GM12878 (cell line): ENCODE results near the gene TMEM272. TPM values are rescaled to one million over a fixed set of nuclear protein-coding genes. Genes with fewer than 3 reads are reported as not detected.

Experiments
- ATAC-seq: fragments of 200-7000 bp; cut with Tn5 transposase; 3 replicates; pipeline ENCODE4 v1.9.1; 2020; ENCODE audit warnings: mild to moderate bottlenecking, moderate library complexity
- BruUV-seq: library from RNA; stranded (reverse); fragments of 400-500 nt; replicated peaks from 2 replicates; lab custom pipeline; 2021; lab: Mats Ljungman, UMichigan
- CTCF ChIA-PET: fragments of 300-600 bp; sonication (Branson Sonifier 250); formaldehyde crosslinking; extraction: SDS; loops from one replicate; lab custom pipeline; 2021; ENCODE audit warnings: inconsistent platforms; lab: Yijun Ruan, JAX
- POLR2A ChIA-PET: fragments of 350-600 bp; formaldehyde crosslinking; extraction: SDS; loops from one replicate; lab custom pipeline; 2021; ENCODE audit warnings: inconsistent platforms; lab: Charles Lee
- RAD21 ChIA-PET: fragments of 300-600 bp; sonication (Branson Sonifier 250); formaldehyde crosslinking; loops from one replicate; lab custom pipeline; 2023; ENCODE audit warnings: antibody characterized with exemption; ENCODE audit not compliant: unreplicated experiment; lab: Charles Lee
- SMC1A ChIA-PET: fragments of 300-600 bp; sonication (Branson Sonifier 250); formaldehyde crosslinking; loops from one replicate; lab custom pipeline; 2023; ENCODE audit not compliant: unreplicated experiment, uncharacterized antibody; lab: Charles Lee
- DNase-seq: peaks from one replicate; pipeline ENCODE4 v3.0.0-alpha.2; 2011; ENCODE audit warnings: low read depth, low spot score
- FAIRE-seq: peaks from 3 replicates; lab custom pipeline; 2011; peaks lifted over from hg19 to GRCh38; lab: Jason Lieb, UNC
- H2AFZ ChIP-seq: 2 replicates; pipeline ENCODE4 v1.6.0; 2011; ENCODE audit warnings: low read depth, low read length, control low read depth; ENCODE audit not compliant: control insufficient read depth
- H3K27ac ChIP-seq: 2 replicates; pipeline ENCODE4 v1.5.1; 2011; ENCODE audit warnings: control low read depth; ENCODE audit not compliant: control insufficient read depth, insufficient read depth
- H3K27me3 ChIP-seq, 2 experiments: replicated peaks in 1 of 2; 2 replicates each; pipeline versions ENCODE4 v1.6.0 to v1.6.1; 2011; ENCODE audit warnings: low read length in 1 of 2; ENCODE audit not compliant: control insufficient read depth in 2 of 2, insufficient read depth in 2 of 2
- H3K36me3 ChIP-seq, 2 experiments: 2 replicates each; pipeline ENCODE4 v1.5.1; 2011; ENCODE audit warnings: low read length in 1 of 2; ENCODE audit not compliant: control insufficient read depth in 2 of 2, insufficient read depth in 2 of 2
- H3K4me1 ChIP-seq: 2 replicates; pipeline ENCODE4 v1.6.1; 2011; ENCODE audit warnings: mild to moderate bottlenecking, low read length, moderate library complexity, mixed read lengths; ENCODE audit not compliant: control insufficient read depth, insufficient read depth
- H3K4me2 ChIP-seq: 2 replicates; pipeline ENCODE4 v1.6.0; 2011; ENCODE audit warnings: control low read depth; ENCODE audit not compliant: control insufficient read depth, insufficient read depth
- H3K4me3 ChIP-seq: fragments of 200-600 bp; sonication (generic); 2 replicates; pipeline ENCODE4 v1.5.1; 2016
- H3K79me2 ChIP-seq: 2 replicates; pipeline ENCODE4 v1.6.0; 2011; ENCODE audit warnings: low read length; ENCODE audit not compliant: control insufficient read depth, insufficient read depth
- H3K9ac ChIP-seq: 2 replicates; pipeline ENCODE4 v1.8.0; 2011; ENCODE audit warnings: low read length, control low read depth, mixed read lengths; ENCODE audit not compliant: control insufficient read depth, insufficient read depth
- H3K9me3 ChIP-seq: replicated peaks from 3 replicates; pipeline ENCODE4 v1.5.1; 2011; ENCODE audit warnings: mild to moderate bottlenecking, low read length; ENCODE audit not compliant: control insufficient read depth, insufficient read depth
- H4K20me1 ChIP-seq: 2 replicates; pipeline ENCODE4 v1.6.0; 2011; ENCODE audit not compliant: control insufficient read depth, insufficient read depth
- CHD1 ChIP-seq: IDR thresholded peaks from 2 replicates; pipeline ENCODE4 v1.6.1; 2012; ENCODE audit warnings: low read depth, low read length, improper control_type of control experiment
- CHD2 ChIP-seq: IDR thresholded peaks from 2 replicates; pipeline ENCODE4 v1.6.1; 2011; ENCODE audit warnings: low read depth, low read length, improper control_type of control experiment, borderline replicate concordance
- EP300 ChIP-seq, 2 experiments: fragments of 150-350 bp in 1 of 2; IDR thresholded peaks; 2 replicates each; pipeline ENCODE4 v1.6.1; 2011 to 2012; ENCODE audit warnings: low read depth in 2 of 2, low read length in 2 of 2, borderline replicate concordance in 1 of 2, improper control_type of control experiment in 1 of 2, inconsistent platforms in 1 of 2; ENCODE audit not compliant: control insufficient read depth in 1 of 2
- ETV6 ChIP-seq, 2 experiments: fragments of 450-650 bp in 1 of 2; IDR thresholded peaks in 1 of 2; conservative IDR thresholded peaks in 1 of 2; 2 replicates each; pipeline ENCODE4 v1.6.1; 2014; ENCODE audit warnings: antibody characterized with exemption in 1 of 2, borderline replicate concordance in 1 of 2, low read depth in 1 of 2, mild to moderate bottlenecking in 1 of 2, moderate library complexity in 1 of 2
- IRF4 ChIP-seq: IDR thresholded peaks from 2 replicates; pipeline ENCODE4 v1.6.1; 2011; ENCODE audit warnings: low read depth, low read length
- RCOR1 ChIP-seq: conservative IDR thresholded peaks from 2 replicates; pipeline ENCODE4 v1.6.1; 2012; ENCODE audit warnings: low read depth, low read length, improper control_type of control experiment
- WGBS: methylation state at CpG from one replicate; pipeline ENCODE4 v1.1.6; 2016; ENCODE audit warnings: low lambda C conversion rate; ENCODE audit not compliant: insufficient replicate concordance, insufficient coverage; ENCODE audit errors: missing lambda C conversion rate; 5-methylcytosine and 5-hydroxymethylcytosine counted together
- in situ Hi-C: fragments of 300-500 bp; cut with MboI; formaldehyde crosslinking; loops from 9 replicates; pipeline ENCODE4 v1.14.3; 2018; ENCODE audit warnings: mixed read lengths
- intact Hi-C: fragments of 100-400 bp; cut with micrococcal nuclease; formaldehyde crosslinking; loops from one replicate; pipeline ENCODE4 v1.14.2; 2022; ENCODE audit not compliant: unreplicated experiment
- polyA plus RNA-seq, 11 experiments: library from polyadenylated mRNA; depleted of rRNA in 4 of 11; unstranded in 6 of 11; stranded (reverse) in 5 of 11; fragments of >200 nt; fragmentation: Nextera tagmentation in 4 of 11; fragmentation: Illumina TruSeq in 1 of 11; extraction: Ambion mirVana in 4 of 11; extraction: Trizol in 1 of 11; gene quantifications; 1 replicate in 1 of 11; 2 replicates in 10 of 11; pipeline versions ENCODE4 v1.2.1 to v1.2.3, GENCODE V29; 2011 to 2016; ENCODE audit warnings: inconsistent platforms in 2 of 11, missing spikeins in 2 of 11, low read depth in 1 of 11
- total RNA-seq, 4 experiments: library from RNA; depleted of rRNA in 3 of 4; stranded (reverse); fragments of >200 nt in 3 of 4; fragmentation: Illumina TruSeq in 1 of 4; extraction: Trizol in 1 of 4; gene quantifications; 2 replicates each; pipeline versions ENCODE4 v1.2.1 to v1.2.3, GENCODE V29; 2013 to 2021
- TF ChIP-seq, protein P1 (sequence below): fragments of 150-350 bp; IDR thresholded peaks from 2 replicates; pipeline ENCODE4 v1.6.1; 2016; ENCODE audit warnings: low read depth, low read length
- TF ChIP-seq, protein P2 (sequence below): fragments of 450-650 bp; IDR thresholded peaks from 2 replicates; pipeline ENCODE4 v1.6.1; 2017; ENCODE audit warnings: antibody characterized with exemption, mild to moderate bottlenecking, moderate library complexity
- TF ChIP-seq, protein P3 (sequence below): fragments of 450-650 bp; IDR thresholded peaks from 2 replicates; pipeline ENCODE4 v1.6.1; 2017; ENCODE audit warnings: mild to moderate bottlenecking, moderate library complexity

The TMEM272 gene
- total and polyA plus RNA-seq, 10 of the 15 experiments (the other 5 are each of a cell fraction or from before 2014, with no cell fraction given) = 0.01 to 0.04 TPM; not detected in 8

DNA sequence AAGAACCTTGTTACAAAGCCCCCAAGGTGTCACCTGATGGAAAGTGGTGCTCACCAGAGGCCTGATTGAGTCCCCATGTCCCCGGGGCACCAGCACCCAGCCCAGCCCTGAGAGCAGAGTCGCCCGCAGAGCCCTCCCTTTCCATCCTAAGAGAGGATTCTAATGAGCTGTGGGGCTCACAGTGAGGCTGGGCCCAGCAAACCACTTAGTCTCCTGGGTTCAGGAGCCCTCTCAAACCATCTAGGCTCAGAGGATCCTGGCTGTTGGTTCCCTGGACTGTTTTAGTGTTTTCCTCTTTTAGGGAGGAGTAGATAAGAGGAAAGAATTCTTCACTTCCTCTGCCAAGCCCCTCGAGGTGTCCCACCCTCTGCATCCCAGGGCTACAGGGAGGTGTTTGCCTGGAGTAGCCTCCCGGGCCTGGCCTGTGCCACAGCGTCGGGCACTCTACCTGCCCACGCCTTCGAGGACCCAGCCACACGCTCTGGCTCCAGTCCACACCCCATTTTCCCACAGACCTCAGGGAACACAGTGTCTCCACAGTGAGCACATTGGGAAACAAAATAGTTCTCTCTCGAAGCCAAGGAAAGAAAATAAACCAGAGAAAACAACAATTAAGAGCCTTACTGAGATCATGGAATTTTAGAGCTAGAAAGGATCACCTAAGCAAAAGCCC, 75.4 kb downstream of the TMEM272 start:
- 92% methylated on average over 11 of the region's 11 CpGs for WGBS
- in situ Hi-C loops (no loop called here), intact Hi-C loops (no loop called here)
- BruUV-seq = no TSS peak
- Histone ChIP-seq H3K36me3 (no peaks in the 10 kb centered on the region), H3K9me3 (no peaks in the 10 kb centered on the region), H4K20me1 (no peaks in the 10 kb centered on the region), H3K79me2 (no peaks in the 10 kb centered on the region), H3K4me3 (no peak overlapping the region), H3K4me1 (peaks cover 10% of the 10 kb centered on the region), H3K27ac (no peak overlapping the region), H3K27me3 (no peaks in the 10 kb centered on the region), H3K4me2 (no peak overlapping the region), H2AFZ (no peak overlapping the region), H3K9ac (no peak overlapping the region)
- FAIRE-seq (no peak), ATAC-seq (no peak), DNase-seq (no peak)
- ChIA-PET RAD21 (interaction anchor here (1.3 kb wide), 1 partner anchor 28 kb away, joined by 3 read pairs; no protein-coding TSS in a partner anchor), CTCF (interaction anchor here (1.2 kb wide), 1 partner anchor 10 kb away, joined by 3 read pairs; no protein-coding TSS in a partner anchor), POLR2A (no interaction called here), SMC1A (no interaction called here)
- TF ChIP-seq RCOR1 (no peak), CHD1 (no peak), IRF4 (no peak), CHD2 (no peak), ETV6 (conservative IDR thresholded peaks at IDR 0.05 in 1 of 2, IDR thresholded peaks at IDR 0.05 in 1 of 2; ENCODE audit: borderline replicate concordance in 1 of 2, low read depth in 1 of 2) (no peak), EP300 (IDR thresholded peaks at IDR 0.05; ENCODE audit: borderline replicate concordance in 1 of 2, control insufficient read depth in 1 of 2, low read depth in 2 of 2, low read length in 2 of 2) (no peak)
- TF ChIP-seq, protein P1, sequence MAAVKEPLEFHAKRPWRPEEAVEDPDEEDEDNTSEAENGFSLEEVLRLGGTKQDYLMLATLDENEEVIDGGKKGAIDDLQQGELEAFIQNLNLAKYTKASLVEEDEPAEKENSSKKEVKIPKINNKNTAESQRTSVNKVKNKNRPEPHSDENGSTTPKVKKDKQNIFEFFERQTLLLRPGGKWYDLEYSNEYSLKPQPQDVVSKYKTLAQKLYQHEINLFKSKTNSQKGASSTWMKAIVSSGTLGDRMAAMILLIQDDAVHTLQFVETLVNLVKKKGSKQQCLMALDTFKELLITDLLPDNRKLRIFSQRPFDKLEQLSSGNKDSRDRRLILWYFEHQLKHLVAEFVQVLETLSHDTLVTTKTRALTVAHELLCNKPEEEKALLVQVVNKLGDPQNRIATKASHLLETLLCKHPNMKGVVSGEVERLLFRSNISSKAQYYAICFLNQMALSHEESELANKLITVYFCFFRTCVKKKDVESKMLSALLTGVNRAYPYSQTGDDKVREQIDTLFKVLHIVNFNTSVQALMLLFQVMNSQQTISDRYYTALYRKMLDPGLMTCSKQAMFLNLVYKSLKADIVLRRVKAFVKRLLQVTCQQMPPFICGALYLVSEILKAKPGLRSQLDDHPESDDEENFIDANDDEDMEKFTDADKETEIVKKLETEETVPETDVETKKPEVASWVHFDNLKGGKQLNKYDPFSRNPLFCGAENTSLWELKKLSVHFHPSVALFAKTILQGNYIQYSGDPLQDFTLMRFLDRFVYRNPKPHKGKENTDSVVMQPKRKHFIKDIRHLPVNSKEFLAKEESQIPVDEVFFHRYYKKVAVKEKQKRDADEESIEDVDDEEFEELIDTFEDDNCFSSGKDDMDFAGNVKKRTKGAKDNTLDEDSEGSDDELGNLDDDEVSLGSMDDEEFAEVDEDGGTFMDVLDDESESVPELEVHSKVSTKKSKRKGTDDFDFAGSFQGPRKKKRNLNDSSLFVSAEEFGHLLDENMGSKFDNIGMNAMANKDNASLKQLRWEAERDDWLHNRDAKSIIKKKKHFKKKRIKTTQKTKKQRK = no peak
- TF ChIP-seq, protein P2, sequence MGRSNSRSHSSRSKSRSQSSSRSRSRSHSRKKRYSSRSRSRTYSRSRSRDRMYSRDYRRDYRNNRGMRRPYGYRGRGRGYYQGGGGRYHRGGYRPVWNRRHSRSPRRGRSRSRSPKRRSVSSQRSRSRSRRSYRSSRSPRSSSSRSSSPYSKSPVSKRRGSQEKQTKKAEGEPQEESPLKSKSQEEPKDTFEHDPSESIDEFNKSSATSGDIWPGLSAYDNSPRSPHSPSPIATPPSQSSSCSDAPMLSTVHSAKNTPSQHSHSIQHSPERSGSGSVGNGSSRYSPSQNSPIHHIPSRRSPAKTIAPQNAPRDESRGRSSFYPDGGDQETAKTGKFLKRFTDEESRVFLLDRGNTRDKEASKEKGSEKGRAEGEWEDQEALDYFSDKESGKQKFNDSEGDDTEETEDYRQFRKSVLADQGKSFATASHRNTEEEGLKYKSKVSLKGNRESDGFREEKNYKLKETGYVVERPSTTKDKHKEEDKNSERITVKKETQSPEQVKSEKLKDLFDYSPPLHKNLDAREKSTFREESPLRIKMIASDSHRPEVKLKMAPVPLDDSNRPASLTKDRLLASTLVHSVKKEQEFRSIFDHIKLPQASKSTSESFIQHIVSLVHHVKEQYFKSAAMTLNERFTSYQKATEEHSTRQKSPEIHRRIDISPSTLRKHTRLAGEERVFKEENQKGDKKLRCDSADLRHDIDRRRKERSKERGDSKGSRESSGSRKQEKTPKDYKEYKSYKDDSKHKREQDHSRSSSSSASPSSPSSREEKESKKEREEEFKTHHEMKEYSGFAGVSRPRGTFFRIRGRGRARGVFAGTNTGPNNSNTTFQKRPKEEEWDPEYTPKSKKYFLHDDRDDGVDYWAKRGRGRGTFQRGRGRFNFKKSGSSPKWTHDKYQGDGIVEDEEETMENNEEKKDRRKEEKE = no peak
- TF ChIP-seq, protein P3, sequence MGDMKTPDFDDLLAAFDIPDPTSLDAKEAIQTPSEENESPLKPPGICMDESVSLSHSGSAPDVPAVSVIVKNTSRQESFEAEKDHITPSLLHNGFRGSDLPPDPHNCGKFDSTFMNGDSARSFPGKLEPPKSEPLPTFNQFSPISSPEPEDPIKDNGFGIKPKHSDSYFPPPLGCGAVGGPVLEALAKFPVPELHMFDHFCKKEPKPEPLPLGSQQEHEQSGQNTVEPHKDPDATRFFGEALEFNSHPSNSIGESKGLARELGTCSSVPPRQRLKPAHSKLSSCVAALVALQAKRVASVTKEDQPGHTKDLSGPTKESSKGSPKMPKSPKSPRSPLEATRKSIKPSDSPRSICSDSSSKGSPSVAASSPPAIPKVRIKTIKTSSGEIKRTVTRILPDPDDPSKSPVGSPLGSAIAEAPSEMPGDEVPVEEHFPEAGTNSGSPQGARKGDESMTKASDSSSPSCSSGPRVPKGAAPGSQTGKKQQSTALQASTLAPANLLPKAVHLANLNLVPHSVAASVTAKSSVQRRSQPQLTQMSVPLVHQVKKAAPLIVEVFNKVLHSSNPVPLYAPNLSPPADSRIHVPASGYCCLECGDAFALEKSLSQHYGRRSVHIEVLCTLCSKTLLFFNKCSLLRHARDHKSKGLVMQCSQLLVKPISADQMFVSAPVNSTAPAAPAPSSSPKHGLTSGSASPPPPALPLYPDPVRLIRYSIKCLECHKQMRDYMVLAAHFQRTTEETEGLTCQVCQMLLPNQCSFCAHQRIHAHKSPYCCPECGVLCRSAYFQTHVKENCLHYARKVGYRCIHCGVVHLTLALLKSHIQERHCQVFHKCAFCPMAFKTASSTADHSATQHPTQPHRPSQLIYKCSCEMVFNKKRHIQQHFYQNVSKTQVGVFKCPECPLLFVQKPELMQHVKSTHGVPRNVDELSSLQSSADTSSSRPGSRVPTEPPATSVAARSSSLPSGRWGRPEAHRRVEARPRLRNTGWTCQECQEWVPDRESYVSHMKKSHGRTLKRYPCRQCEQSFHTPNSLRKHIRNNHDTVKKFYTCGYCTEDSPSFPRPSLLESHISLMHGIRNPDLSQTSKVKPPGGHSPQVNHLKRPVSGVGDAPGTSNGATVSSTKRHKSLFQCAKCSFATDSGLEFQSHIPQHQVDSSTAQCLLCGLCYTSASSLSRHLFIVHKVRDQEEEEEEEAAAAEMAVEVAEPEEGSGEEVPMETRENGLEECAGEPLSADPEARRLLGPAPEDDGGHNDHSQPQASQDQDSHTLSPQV = no peak
